ENCODE measurements around the gene P3H2.
"Not testable (repeated sequence)": the region's sequence is repeated elsewhere in the genome, so short reads cannot be mapped to it uniquely, and the experiment has no call there.

Gene P3H2

GRCh38 chr3:190086191-190086590, 34.5 kb downstream of the P3H2 start:
- Histone ChIP-seq H3K4me3 (ENCODE audit: low read length) (0 out of 2 replicates have a peak overlapping the region, but pooled peaks have one; percentile 20), H3K4me1 (ENCODE audit: insufficient read depth, low read length) (peaks cover 32% of the 10 kb centered on the region), H3K36me3 (ENCODE audit: insufficient read depth, low read length) (0 out of 2 replicates have a peak, but pooled peaks cover 2% of the 10 kb centered on the region), H3K27me3 (ENCODE audit: insufficient read depth, low read length) (no peaks in the 10 kb centered on the region), H3K27ac (ENCODE audit: low read depth, low read length) (no peak overlapping the region), H3K9me3 (ENCODE audit: insufficient read depth, low read depth, low read length) (no peaks in the 10 kb centered on the region), H3K9ac (ENCODE audit: low read depth, low read length) (no peak overlapping the region)
- WGBS, result 30% methylated on average over 2 of the region's 2 CpGs

DNA sequence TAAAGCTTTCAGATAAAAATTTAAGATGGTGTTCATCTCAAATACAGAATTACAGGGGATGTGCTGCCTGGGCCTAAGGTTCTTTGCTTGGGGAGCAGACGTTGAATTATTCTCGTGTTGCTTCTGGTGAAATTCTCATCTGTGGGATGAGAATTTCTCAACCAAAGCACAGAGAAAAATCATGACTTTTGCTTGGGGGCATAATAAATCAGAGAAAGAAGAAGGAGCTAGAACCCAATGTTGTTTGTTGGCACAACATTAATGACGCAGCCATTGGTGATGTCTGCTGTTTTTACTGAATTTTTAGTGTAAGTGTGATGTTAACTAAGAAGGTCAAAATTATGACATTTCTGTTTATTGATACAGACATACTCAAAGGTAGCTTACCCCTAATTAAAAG, 35.7 kb downstream of the P3H2 start:
- Histone ChIP-seq H3K4me1 (ENCODE audit: insufficient read depth, low read length) (peaks cover 32% of the 10 kb centered on the region), H3K27ac (ENCODE audit: low read depth, low read length) (no peak overlapping the region), H3K9me3 (ENCODE audit: insufficient read depth, low read depth, low read length) (no peaks in the 10 kb centered on the region), H3K27me3 (ENCODE audit: insufficient read depth, low read length) (no peaks in the 10 kb centered on the region), H3K4me3 (ENCODE audit: low read length) (no peak overlapping the region), H3K36me3 (ENCODE audit: insufficient read depth, low read length) (0 out of 2 replicates have a peak, but pooled peaks cover 1% of the 10 kb centered on the region), H3K9ac (ENCODE audit: low read depth, low read length) (no peak overlapping the region)
- WGBS, result 87% methylated on average over 3 of the region's 3 CpGs

DNA sequence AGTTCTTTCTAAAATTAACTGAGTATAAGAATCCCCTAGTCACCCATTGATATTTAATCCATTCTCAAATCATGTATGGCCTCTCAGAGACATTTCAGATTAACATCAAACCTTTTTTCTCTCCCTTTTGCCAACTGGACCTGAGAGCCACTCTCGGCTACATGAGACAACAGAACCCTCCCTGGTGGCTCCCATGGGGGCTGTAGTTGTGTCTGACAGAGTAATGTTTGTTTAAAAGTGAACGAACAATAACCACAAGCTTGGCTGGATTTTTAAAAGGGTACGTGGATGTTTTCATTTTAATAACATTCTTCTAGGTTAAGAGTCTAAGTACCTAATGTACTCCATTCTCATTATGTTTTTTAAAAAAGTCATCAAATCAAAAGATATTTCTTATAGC, 37.1 kb downstream of the P3H2 start:
- Histone ChIP-seq H3K9me3 (ENCODE audit: insufficient read depth, low read depth, low read length) (no peaks in the 10 kb centered on the region), H3K36me3 (ENCODE audit: insufficient read depth, low read length) (no peaks in the 10 kb centered on the region), H3K4me1 (ENCODE audit: insufficient read depth, low read length) (peaks cover 32% of the 10 kb centered on the region), H3K27me3 (ENCODE audit: insufficient read depth, low read length) (no peaks in the 10 kb centered on the region), H3K4me3 (ENCODE audit: low read length) (no peak overlapping the region), H3K27ac (ENCODE audit: low read depth, low read length) (no peak overlapping the region), H3K9ac (ENCODE audit: low read depth, low read length) (no peak overlapping the region)
- WGBS, result 58% methylated on average over 1 of the region's 3 CpGs

- H3K27me3 ChIP-seq (ENCODE audit: insufficient read depth, low read length), result no peaks in the 10 kb centered on the region
- H3K36me3 ChIP-seq (ENCODE audit: insufficient read depth, low read length), result no peaks in the 10 kb centered on the region
- no peak overlapping the region for H3K4me3 ChIP-seq (ENCODE audit: low read length)
- no peak overlapping the region for H3K27ac ChIP-seq (ENCODE audit: low read depth, low read length)
- no peak overlapping the region for H3K9ac ChIP-seq (ENCODE audit: low read depth, low read length)
- 90% methylated on average over 2 of the region's 2 CpGs for WGBS
- peaks cover 39% of the 10 kb centered on the region for H3K4me1 ChIP-seq (ENCODE audit: insufficient read depth, low read length)
- H3K9me3 ChIP-seq (ENCODE audit: insufficient read depth, low read depth, low read length), result no peaks in the 10 kb centered on the region
Observed at GRCh38 chr3:190081389-190081788, 39.3 kb downstream of the P3H2 start.

DNA sequence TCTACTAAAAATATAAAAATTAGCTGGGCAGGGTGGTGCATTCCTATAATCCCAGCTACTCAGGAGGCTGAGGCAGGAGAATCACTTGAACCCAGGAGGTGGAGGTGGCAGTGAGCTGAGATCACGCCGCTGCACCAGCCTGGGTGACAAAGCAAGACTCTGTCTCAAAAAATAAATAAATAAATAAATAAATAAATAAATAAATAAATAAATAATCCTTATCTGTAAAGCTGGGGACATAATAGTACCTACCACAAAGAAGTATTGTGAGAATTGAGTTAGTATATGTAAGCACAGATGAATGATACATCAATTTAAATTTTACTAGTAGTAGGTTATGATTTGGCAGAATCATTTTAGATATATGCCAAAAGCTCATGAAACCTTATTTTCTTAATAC, 41.5 kb downstream of the P3H2 start:
- not testable (repeated sequence) for H3K27ac ChIP-seq (ENCODE audit: low read depth, low read length); H3K4me3 ChIP-seq (ENCODE audit: low read length); H3K36me3 ChIP-seq (ENCODE audit: insufficient read depth, low read length); H3K27me3 ChIP-seq (ENCODE audit: insufficient read depth, low read length); H3K9ac ChIP-seq (ENCODE audit: low read depth, low read length); H3K9me3 ChIP-seq (ENCODE audit: insufficient read depth, low read depth, low read length)
- WGBS, result no CpG with 5 or more reads among the region's 2 CpGs
- H3K4me1 ChIP-seq (ENCODE audit: insufficient read depth, low read length), result peaks cover 29% of the 10 kb centered on the region

DNA sequence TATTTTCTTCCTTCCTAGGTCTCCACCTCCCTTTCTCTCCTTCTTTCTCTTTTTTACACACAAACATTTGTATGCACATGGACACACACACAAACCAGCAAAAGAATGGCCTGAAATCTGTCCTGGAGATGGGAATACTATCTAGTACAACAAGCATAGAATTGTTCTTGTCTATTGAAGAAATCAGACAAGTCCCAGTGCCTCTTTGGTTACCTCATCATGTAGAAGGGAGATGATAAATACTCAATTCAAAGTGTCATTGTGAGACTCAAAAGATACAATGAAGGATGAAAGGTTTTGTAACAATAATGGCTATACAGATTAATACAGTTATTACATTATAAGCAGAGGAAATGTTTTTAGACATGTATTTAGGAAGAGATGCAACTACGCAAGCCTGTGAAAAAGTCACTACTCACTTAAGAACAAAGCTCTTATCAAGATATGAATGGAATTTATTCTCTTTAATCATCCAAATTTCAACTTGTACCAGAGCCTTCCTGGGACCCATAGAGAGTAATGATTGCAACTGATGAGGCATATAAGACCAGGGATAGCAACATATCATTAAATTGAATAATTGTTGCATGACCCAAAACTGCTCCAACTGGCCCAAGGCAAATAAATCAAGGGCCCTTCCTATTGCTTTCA, 43.2 kb downstream of the P3H2 start:
- WGBS, result no CpG with 5 or more reads among the region's 1 CpG

DNA sequence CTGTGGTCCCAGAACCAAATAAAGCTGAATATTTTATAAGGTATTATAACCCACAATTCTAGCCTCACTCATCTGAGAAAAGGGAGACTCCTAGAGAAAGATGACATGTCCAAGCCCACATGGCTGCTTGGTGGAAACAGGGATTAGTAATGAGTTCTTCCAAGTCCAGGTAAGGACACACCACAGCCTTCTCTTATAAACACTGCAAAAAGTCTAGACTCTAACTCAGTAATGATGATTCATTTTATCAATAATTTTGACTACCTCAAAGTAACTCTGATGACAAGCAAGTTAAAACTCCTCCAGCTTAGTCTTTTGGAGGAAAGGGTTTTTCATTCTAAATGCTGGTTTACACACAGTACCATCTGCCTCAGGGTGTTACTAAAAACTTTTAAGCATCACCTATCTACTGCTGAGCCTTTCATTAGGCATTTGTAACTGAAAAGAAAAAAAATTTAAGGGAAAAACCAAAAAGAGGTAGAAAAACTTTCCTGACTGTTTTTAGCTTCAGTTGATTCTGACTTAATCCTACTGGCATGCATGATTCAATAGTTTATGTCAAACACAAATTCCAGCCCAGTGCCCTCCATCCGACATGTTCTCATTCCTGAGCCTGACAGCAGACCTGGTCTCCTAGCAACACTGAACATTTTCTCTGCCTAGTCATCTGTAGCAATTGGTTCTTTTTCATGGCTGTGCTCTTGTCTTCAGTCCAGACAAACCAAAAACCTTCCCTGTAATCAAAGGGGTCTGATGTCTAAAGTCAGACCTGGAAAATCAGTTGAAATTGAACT, 43.9 kb downstream of the P3H2 start:
- Histone ChIP-seq H3K4me3 (ENCODE audit: low read length) (no peak overlapping the region), H3K9me3 (ENCODE audit: insufficient read depth, low read depth, low read length) (no peaks in the 10 kb centered on the region), H3K27ac (ENCODE audit: low read depth, low read length) (peak overlapping the region; percentile 56), H3K4me1 (ENCODE audit: insufficient read depth, low read length) (peaks cover 15% of the 10 kb centered on the region), H3K36me3 (ENCODE audit: insufficient read depth, low read length) (no peaks in the 10 kb centered on the region), H3K9ac (ENCODE audit: low read depth, low read length) (no peak overlapping the region; the same call in 1 of the 2 replicates), H3K27me3 (ENCODE audit: insufficient read depth, low read length) (no peaks in the 10 kb centered on the region)
- WGBS, result 65% methylated on average over 1 of the region's 1 CpG

More for the DNA sequence above, 43.2 kb downstream of the P3H2 start:
- no peak overlapping the region for H3K4me3 ChIP-seq (ENCODE audit: low read length)
- H3K27me3 ChIP-seq (ENCODE audit: insufficient read depth, low read length), result no peaks in the 10 kb centered on the region
- H3K27ac ChIP-seq (ENCODE audit: low read depth, low read length), result peak overlapping the region; percentile 20; the same call in 1 of the 2 replicates
- peaks cover 15% of the 10 kb centered on the region for H3K4me1 ChIP-seq (ENCODE audit: insufficient read depth, low read length)
- no peak overlapping the region; the same call in 1 of the 2 replicates for H3K9ac ChIP-seq (ENCODE audit: low read depth, low read length)
- no peaks in the 10 kb centered on the region for H3K9me3 ChIP-seq (ENCODE audit: insufficient read depth, low read depth, low read length)
- no peaks in the 10 kb centered on the region for H3K36me3 ChIP-seq (ENCODE audit: insufficient read depth, low read length)

DNA sequence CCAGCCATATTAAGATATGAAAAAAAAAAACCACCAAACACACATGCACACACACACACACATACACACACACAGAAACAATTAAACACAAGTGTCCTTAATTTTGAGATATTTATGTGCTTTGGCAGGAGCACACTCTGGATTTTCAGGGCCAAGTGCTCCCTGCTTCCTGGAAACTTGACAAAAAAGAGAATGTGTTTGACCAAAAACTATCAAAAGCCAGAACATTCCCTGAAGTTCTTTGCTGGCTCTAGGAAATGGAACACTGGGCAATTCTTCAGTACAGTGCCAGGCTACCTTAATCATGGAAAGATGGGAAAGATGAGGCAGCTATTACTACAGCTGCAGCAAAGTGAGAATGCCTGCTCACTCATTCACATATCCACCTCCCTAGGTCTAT, 44.6 kb downstream of the P3H2 start:
- no peak overlapping the region for H3K9ac ChIP-seq (ENCODE audit: low read depth, low read length)
- H3K27ac ChIP-seq (ENCODE audit: low read depth, low read length), result no peak overlapping the region; the same call in 1 of the 2 replicates
- H3K27me3 ChIP-seq (ENCODE audit: insufficient read depth, low read length), result no peaks in the 10 kb centered on the region
- no peaks in the 10 kb centered on the region for H3K36me3 ChIP-seq (ENCODE audit: insufficient read depth, low read length)
- H3K9me3 ChIP-seq (ENCODE audit: insufficient read depth, low read depth, low read length), result no peaks in the 10 kb centered on the region
- peaks cover 15% of the 10 kb centered on the region for H3K4me1 ChIP-seq (ENCODE audit: insufficient read depth, low read length)
- H3K4me3 ChIP-seq (ENCODE audit: low read length), result no peak overlapping the region

GRCh38 chr3:190074817-190075216, 45.9 kb downstream of the P3H2 start:
- Histone ChIP-seq H3K27ac (ENCODE audit: low read depth, low read length) (no peak overlapping the region), H3K27me3 (ENCODE audit: insufficient read depth, low read length) (no peaks in the 10 kb centered on the region), H3K9me3 (ENCODE audit: insufficient read depth, low read depth, low read length) (no peaks in the 10 kb centered on the region), H3K4me3 (ENCODE audit: low read length) (no peak overlapping the region), H3K4me1 (ENCODE audit: insufficient read depth, low read length) (peaks cover 15% of the 10 kb centered on the region), H3K36me3 (ENCODE audit: insufficient read depth, low read length) (no peaks in the 10 kb centered on the region), H3K9ac (ENCODE audit: low read depth, low read length) (no peak overlapping the region)
- WGBS, result 94% methylated on average over 2 of the region's 2 CpGs

- 94% methylated on average over 6 of the region's 6 CpGs for WGBS
- Histone ChIP-seq H3K27me3 (ENCODE audit: insufficient read depth, low read length) (no peaks in the 10 kb centered on the region), H3K4me3 (ENCODE audit: low read length) (no peak overlapping the region), H3K9me3 (ENCODE audit: insufficient read depth, low read depth, low read length) (no peaks in the 10 kb centered on the region), H3K9ac (ENCODE audit: low read depth, low read length) (no peak overlapping the region), H3K27ac (ENCODE audit: low read depth, low read length) (no peak overlapping the region), H3K4me1 (ENCODE audit: insufficient read depth, low read length) (peaks cover 15% of the 10 kb centered on the region), H3K36me3 (ENCODE audit: insufficient read depth, low read length) (no peaks in the 10 kb centered on the region)
Observed at GRCh38 chr3:190073264-190074008, 47.3 kb downstream of the P3H2 start.

DNA sequence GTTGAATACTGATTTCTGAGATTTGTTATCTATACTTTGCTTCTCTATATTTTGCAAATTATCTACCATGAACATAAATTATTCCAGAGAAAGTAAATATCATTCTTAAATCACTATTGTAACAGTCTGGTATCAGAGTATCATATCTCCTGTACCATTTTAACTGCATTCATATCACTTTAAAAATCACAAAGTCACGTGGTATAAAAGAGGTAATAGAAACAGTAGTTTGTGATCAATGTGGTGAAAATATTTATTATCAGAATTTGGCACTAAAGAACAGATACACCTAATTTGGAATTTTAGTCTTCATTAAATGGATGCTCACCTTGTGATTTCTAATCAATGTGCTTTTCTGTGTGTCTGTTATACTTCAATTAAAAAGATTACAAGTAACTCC, 47.8 kb downstream of the P3H2 start:
- no peak overlapping the region for H3K27ac ChIP-seq (ENCODE audit: low read depth, low read length)
- H3K36me3 ChIP-seq (ENCODE audit: insufficient read depth, low read length), result no peaks in the 10 kb centered on the region
- H3K4me1 ChIP-seq (ENCODE audit: insufficient read depth, low read length), result peaks cover 15% of the 10 kb centered on the region
- no peak overlapping the region for H3K4me3 ChIP-seq (ENCODE audit: low read length)
- H3K9me3 ChIP-seq (ENCODE audit: insufficient read depth, low read depth, low read length), result no peaks in the 10 kb centered on the region
- H3K9ac ChIP-seq (ENCODE audit: low read depth, low read length), result no peak overlapping the region
- WGBS, result 80% methylated on average over 1 of the region's 1 CpG
- no peaks in the 10 kb centered on the region for H3K27me3 ChIP-seq (ENCODE audit: insufficient read depth, low read length)
